Measurements from ENCODE around the gene GBX2. TPM values are rescaled to one million over a fixed set of nuclear protein-coding genes. Genes with fewer than 3 reads are reported as not detected.

Gene GBX2
- total RNA-seq, 3 donors from 2014 or later: not detected

- no peak for ATAC-seq
- intact Hi-C loops (cut with DNase I, micrococcal nuclease): no loop called here
These were observed 28.2 kb upstream of the GBX2 start for GRCh38 chr2:236196366-236196765.

GRCh38 chr2:236195726-236196125, 27.5 kb upstream of the GBX2 start:
- ATAC-seq: no peak

More at GRCh38 chr2:236196366-236196765, 28.2 kb upstream of the GBX2 start:
- no peak for DNase-seq
- Histone ChIP-seq H3K36me3 (ENCODE audit: low read depth) (no peaks in the 10 kb centered on the region), H3K4me1 (ENCODE audit: low read depth) (no peaks in the 10 kb centered on the region), H3K4me3 (no peak overlapping the region), H3K9me3 (no peaks in the 10 kb centered on the region)
- TF ChIP-seq CTCF (IDR thresholded peaks at IDR 0.05): no peak

GRCh38 chr2:236194786-236195185, 26.6 kb upstream of the GBX2 start:
- H3K9me3 ChIP-seq: no peaks in the 10 kb centered on the region
- ATAC-seq (no peak), DNase-seq (no peak)
- intact Hi-C loops (cut with DNase I, micrococcal nuclease): no loop called here
- H3K4me3 ChIP-seq: no peak overlapping the region
- H3K4me1 ChIP-seq (ENCODE audit: low read depth): no peaks in the 10 kb centered on the region
- TF ChIP-seq CTCF (IDR thresholded peaks at IDR 0.05): no peak
- no peaks in the 10 kb centered on the region for H3K36me3 ChIP-seq (ENCODE audit: low read depth)

More at GRCh38 chr2:236195726-236196125, 27.5 kb upstream of the GBX2 start:
- Histone ChIP-seq H3K9me3 (no peaks in the 10 kb centered on the region), H3K4me3 (no peak overlapping the region), H3K36me3 (ENCODE audit: low read depth) (no peaks in the 10 kb centered on the region), H3K4me1 (ENCODE audit: low read depth) (no peaks in the 10 kb centered on the region)
- TF ChIP-seq CTCF (IDR thresholded peaks at IDR 0.05): no peak
- intact Hi-C loops (cut with DNase I, micrococcal nuclease): no loop called here
- no peak for DNase-seq

- TF ChIP-seq CTCF (IDR thresholded peaks at IDR 0.05): no peak
- Histone ChIP-seq H3K4me3 (no peak overlapping the region), H3K4me1 (ENCODE audit: low read depth) (no peaks in the 10 kb centered on the region), H3K9me3 (no peaks in the 10 kb centered on the region), H3K36me3 (ENCODE audit: low read depth) (no peaks in the 10 kb centered on the region)
- intact Hi-C loops (cut with DNase I, micrococcal nuclease): no loop called here
- ATAC-seq: no peak
- no peak for DNase-seq
These were observed 24.8 kb upstream of the GBX2 start for GRCh38 chr2:236193026-236193425.

GRCh38 chr2:236190674-236191073, 22.5 kb upstream of the GBX2 start:
- H3K4me1 ChIP-seq (ENCODE audit: low read depth): no peaks in the 10 kb centered on the region
- no peaks in the 10 kb centered on the region for H3K9me3 ChIP-seq
- no peak overlapping the region for H3K4me3 ChIP-seq
- TF ChIP-seq CTCF (IDR thresholded peaks at IDR 0.05): no peak
- H3K36me3 ChIP-seq (ENCODE audit: low read depth): no peaks in the 10 kb centered on the region
- DNase-seq (no peak), ATAC-seq (no peak)
- intact Hi-C loops (cut with DNase I, micrococcal nuclease): no loop called here

- intact Hi-C loops (cut with DNase I, micrococcal nuclease): loop anchor here in 1 of 2 donors (5.0 kb wide), 1 partner anchor 417 kb away; no protein-coding TSS in a partner anchor
- no peak for TF ChIP-seq CTCF (IDR thresholded peaks at IDR 0.05)
- Histone ChIP-seq H3K4me1 (ENCODE audit: low read depth) (no peaks in the 10 kb centered on the region), H3K36me3 (ENCODE audit: low read depth) (no peaks in the 10 kb centered on the region), H3K9me3 (no peaks in the 10 kb centered on the region), H3K4me3 (no peak overlapping the region)
- no peak for DNase-seq
- no peak for ATAC-seq
These were observed 16.5 kb upstream of the GBX2 start for GRCh38 chr2:236184701-236185100.

Measured in mucosa of descending colon (tissue), 3 donors.